Gastroesophageal sphincter (tissue), 4 donors: ENCODE results near the gene MAN1A1. TPM values are rescaled to one million over a fixed set of nuclear protein-coding genes. Genes with fewer than 3 reads are reported as not detected.
A peak's percentile ranks its signal among the peaks of the same experiment; 100 is the strongest.

Experiments
- ATAC-seq: fragments of 150-250 bp; one replicate; pipeline ENCODE4 v1.9.1; 2016; ENCODE audit warnings: mild to moderate bottlenecking, moderate library complexity
- H3K27ac ChIP-seq, 4 donors: fragments of 200-600 bp; sonication (generic) in 3 of 4; 1 replicate in 3 of 4; 2 replicates in 1 of 4; pipeline ENCODE4 v1.5.1; 2016 to 2019
- H3K27me3 ChIP-seq: fragments of 200-600 bp; sonication (generic); one replicate; pipeline ENCODE4 v1.5.1; 2019
- H3K36me3 ChIP-seq, 2 donors: fragments of 200-600 bp; sonication (generic); one replicate each; pipeline ENCODE4 v1.5.1; 2019; ENCODE audit warnings: control low read depth in 1 of 2
- H3K4me1 ChIP-seq, 3 donors: fragments of 200-600 bp; sonication (generic); 1 replicate in 2 of 3; 2 replicates in 1 of 3; pipeline ENCODE4 v1.5.1; 2016 to 2019; ENCODE audit warnings: control low read depth in 2 of 3
- H3K4me3 ChIP-seq, 2 donors: fragments of 200-600 bp; sonication (generic); one replicate each; pipeline ENCODE4 v1.5.1; 2019; ENCODE audit warnings: mild to moderate bottlenecking in 1 of 2, moderate library complexity in 1 of 2
- H3K9me3 ChIP-seq, 3 donors: fragments of 200-600 bp; sonication (generic); one replicate each; pipeline ENCODE4 v1.5.1; 2017 to 2019; ENCODE audit warnings: control low read depth in 2 of 3
- CTCF ChIP-seq, 4 experiments: fragments of 200-600 bp in 2 of 4; fragments of 450-650 bp in 2 of 4; sonication (generic) in 1 of 4; IDR thresholded peaks; one replicate each; pipeline ENCODE4 v1.5.1; 2017 to 2019; ENCODE audit warnings: antibody characterized with exemption in 4 of 4, mild to moderate bottlenecking in 2 of 4, moderate library complexity in 2 of 4
- EP300 ChIP-seq: sonication (generic); formaldehyde crosslinking; IDR thresholded peaks from one replicate; pipeline ENCODE4 v1.6.1; 2017; ENCODE audit warnings: antibody characterized with exemption, mild to moderate bottlenecking
- POLR2A ChIP-seq, 2 donors: fragments of 450-650 bp; IDR thresholded peaks; one replicate each; pipeline ENCODE4 v1.6.1; 2017; ENCODE audit warnings: antibody characterized with exemption in 2 of 2, mild to moderate bottlenecking in 2 of 2, moderate library complexity in 1 of 2
- POLR2AphosphoS5 ChIP-seq: sonication (generic); formaldehyde crosslinking; IDR thresholded peaks from one replicate; pipeline ENCODE4 v1.6.1; 2017; ENCODE audit warnings: antibody characterized with exemption
- WGBS, 2 donors: methylation state at CpG; one replicate each; pipeline ENCODE4 v1.1.5; 2018; ENCODE audit warnings: low coverage in 1 of 2; 5-methylcytosine and 5-hydroxymethylcytosine counted together
- total RNA-seq, 4 donors: library from RNA; depleted of rRNA; stranded (reverse); fragments of >200 nt; gene quantifications; one replicate each; pipeline ENCODE4 v1.1.0, GENCODE V29; 2016

MAN1A1 gene
- total RNA-seq, 4 donors from 2014 or later: 73.3 to 177 (median 110) TPM

GRCh38 chr6:119278625-119279024 lies 70.9 kb downstream of the MAN1A1 start:
- Histone ChIP-seq H3K27ac (no peak overlapping the region), H3K4me1 (peaks cover 0 to 7% (median 3%) of the 10 kb centered on the region in 3 donors), H3K36me3 (no peaks in the 10 kb centered on the region), H3K4me3 (no peak overlapping the region), H3K27me3 (no peaks in the 10 kb centered on the region), H3K9me3 (no peaks in the 10 kb centered on the region)
- WGBS, 2 donors: 61 to 100% methylated on average over 1 to 2 of the region's 2 CpGs
- ATAC-seq: no peak
- no peak for TF ChIP-seq CTCF (IDR thresholded peaks at IDR 0.05)
- no peak for TF ChIP-seq EP300
- no peak for TF ChIP-seq POLR2A (IDR thresholded peaks at IDR 0.05)
- TF ChIP-seq POLR2AphosphoS5: no peak

- WGBS, 2 donors: 54 to 78% methylated on average over 2 of the region's 2 CpGs
- no peaks in the 10 kb centered on the region for H3K27me3 ChIP-seq
- no peak for ATAC-seq
- TF ChIP-seq CTCF (IDR thresholded peaks at IDR 0.05) (no peak), POLR2A (IDR thresholded peaks at IDR 0.05) (no peak), POLR2AphosphoS5 (no peak), EP300 (no peak)
- H3K9me3 ChIP-seq: no peaks in the 10 kb centered on the region
- no peaks in the 10 kb centered on the region for H3K4me1 ChIP-seq
- no peak overlapping the region for H3K27ac ChIP-seq
- H3K36me3 ChIP-seq: no peaks in the 10 kb centered on the region
- no peak overlapping the region for H3K4me3 ChIP-seq
Observed at GRCh38 chr6:119277052-119277451, 72.5 kb downstream of the MAN1A1 start.

GRCh38 chr6:119276211-119276610 lies 73.3 kb downstream of the MAN1A1 start:
- Histone ChIP-seq H3K36me3 (no peaks in the 10 kb centered on the region), H3K4me3 (no peak overlapping the region), H3K4me1 (no peaks in the 10 kb centered on the region), H3K27ac (no peak overlapping the region), H3K27me3 (no peaks in the 10 kb centered on the region), H3K9me3 (no peaks in the 10 kb centered on the region)
- 80% methylated on average over 1 to 2 of the region's 2 CpGs for whole genome bisulfite sequencing, 2 donors
- TF ChIP-seq POLR2AphosphoS5 (no peak), POLR2A (IDR thresholded peaks at IDR 0.05) (no peak), EP300 (no peak), CTCF (IDR thresholded peaks at IDR 0.05) (no peak)
- ATAC-seq: no peak

GRCh38 chr6:119274197-119274595 lies 75.4 kb downstream of the MAN1A1 start:
- no peak for ATAC-seq
- H3K4me1 ChIP-seq: no peaks in the 10 kb centered on the region
- no peak overlapping the region for H3K27ac ChIP-seq
- H3K4me3 ChIP-seq: no peak overlapping the region
- 72 to 86% methylated on average over 2 of the region's 2 CpGs for WGBS, 2 donors
- H3K36me3 ChIP-seq: peaks cover 0 to 6% of the 10 kb centered on the region in 2 donors
- TF ChIP-seq POLR2AphosphoS5 (no peak), CTCF (IDR thresholded peaks at IDR 0.05) (no peak), EP300 (no peak), POLR2A (IDR thresholded peaks at IDR 0.05) (no peak)
- peaks cover 0 to 7% (median 0%) of the 10 kb centered on the region in 3 donors for H3K9me3 ChIP-seq
- no peaks in the 10 kb centered on the region for H3K27me3 ChIP-seq

- no peak overlapping the region for H3K27ac ChIP-seq
- no peaks in the 10 kb centered on the region for H3K27me3 ChIP-seq
- no peak overlapping the region for H3K4me3 ChIP-seq
- H3K36me3 ChIP-seq: peaks cover 0 to 12% of the 10 kb centered on the region in 2 donors
- 83 to 100% methylated on average over 1 of the region's 1 CpG for WGBS, 2 donors
- peak; percentile 67 for ATAC-seq
- peaks cover 0 to 7% (median 0%) of the 10 kb centered on the region in 3 donors for H3K9me3 ChIP-seq
- H3K4me1 ChIP-seq: no peaks in the 10 kb centered on the region
- peak; percentile 37 for TF ChIP-seq POLR2AphosphoS5
- no peak for TF ChIP-seq POLR2A (IDR thresholded peaks at IDR 0.05)
Observed at GRCh38 chr6:119273272-119274196, 76.0 kb downstream of the MAN1A1 start.
